Measurements from ENCODE around the gene CHCHD4.

DNA sequence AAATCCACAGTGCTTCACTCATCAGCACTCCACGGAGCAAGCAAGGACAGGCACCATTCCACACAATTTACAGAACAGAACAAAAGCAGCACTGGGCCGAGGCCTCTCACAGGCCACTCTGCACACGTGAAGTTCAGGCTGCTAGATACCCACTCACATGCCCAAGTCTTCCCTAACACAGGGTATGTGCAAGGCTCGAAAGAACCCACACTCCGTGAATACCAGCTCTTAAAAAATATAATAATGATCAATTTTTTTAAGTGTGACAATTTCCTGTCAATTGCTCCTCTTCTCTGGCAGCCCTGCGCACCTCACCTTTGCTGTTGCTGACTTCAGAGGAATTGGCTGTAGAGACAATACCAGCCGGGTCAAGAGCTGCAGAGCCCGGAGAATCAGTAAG is 34.8 kb upstream of the CHCHD4 start:
- no peak for TF ChIP-seq CTCF (IDR thresholded peaks at IDR 0.05; ENCODE audit: insufficient read depth, low read length)
- TF ChIP-seq, protein P1, sequence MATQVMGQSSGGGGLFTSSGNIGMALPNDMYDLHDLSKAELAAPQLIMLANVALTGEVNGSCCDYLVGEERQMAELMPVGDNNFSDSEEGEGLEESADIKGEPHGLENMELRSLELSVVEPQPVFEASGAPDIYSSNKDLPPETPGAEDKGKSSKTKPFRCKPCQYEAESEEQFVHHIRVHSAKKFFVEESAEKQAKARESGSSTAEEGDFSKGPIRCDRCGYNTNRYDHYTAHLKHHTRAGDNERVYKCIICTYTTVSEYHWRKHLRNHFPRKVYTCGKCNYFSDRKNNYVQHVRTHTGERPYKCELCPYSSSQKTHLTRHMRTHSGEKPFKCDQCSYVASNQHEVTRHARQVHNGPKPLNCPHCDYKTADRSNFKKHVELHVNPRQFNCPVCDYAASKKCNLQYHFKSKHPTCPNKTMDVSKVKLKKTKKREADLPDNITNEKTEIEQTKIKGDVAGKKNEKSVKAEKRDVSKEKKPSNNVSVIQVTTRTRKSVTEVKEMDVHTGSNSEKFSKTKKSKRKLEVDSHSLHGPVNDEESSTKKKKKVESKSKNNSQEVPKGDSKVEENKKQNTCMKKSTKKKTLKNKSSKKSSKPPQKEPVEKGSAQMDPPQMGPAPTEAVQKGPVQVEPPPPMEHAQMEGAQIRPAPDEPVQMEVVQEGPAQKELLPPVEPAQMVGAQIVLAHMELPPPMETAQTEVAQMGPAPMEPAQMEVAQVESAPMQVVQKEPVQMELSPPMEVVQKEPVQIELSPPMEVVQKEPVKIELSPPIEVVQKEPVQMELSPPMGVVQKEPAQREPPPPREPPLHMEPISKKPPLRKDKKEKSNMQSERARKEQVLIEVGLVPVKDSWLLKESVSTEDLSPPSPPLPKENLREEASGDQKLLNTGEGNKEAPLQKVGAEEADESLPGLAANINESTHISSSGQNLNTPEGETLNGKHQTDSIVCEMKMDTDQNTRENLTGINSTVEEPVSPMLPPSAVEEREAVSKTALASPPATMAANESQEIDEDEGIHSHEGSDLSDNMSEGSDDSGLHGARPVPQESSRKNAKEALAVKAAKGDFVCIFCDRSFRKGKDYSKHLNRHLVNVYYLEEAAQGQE (IDR thresholded peaks at IDR 0.05; ENCODE audit: insufficient replicate concordance, low read depth), result no peak
- no peak for TF ChIP-seq GABPA (IDR thresholded peaks at IDR 0.05; ENCODE audit: low read depth)
